Adrenal gland (tissue), 12 donors: Measurements from ENCODE around the gene AGR2. TPM values are rescaled to one million over a fixed set of nuclear protein-coding genes. Genes with fewer than 3 reads are reported as not detected.

Experiments used
- DNase-seq, 7 donors: peaks; one replicate each; pipeline ENCODE4 v3.0.0-alpha.2; 2019 to 2020
- H3K27ac ChIP-seq, 5 donors: fragments of 200-600 bp; sonication (generic) in 4 of 5; 1 replicate in 3 of 5; 2 replicates in 2 of 5; pipeline versions ENCODE4 v1.5.1 to v1.8.0; 2016 to 2020; ENCODE audit warnings: mild to moderate bottlenecking in 1 of 5
- H3K27me3 ChIP-seq: fragments of 200-600 bp; 2 replicates; pipeline ENCODE4 v1.8.0; 2021
- H3K36me3 ChIP-seq, 2 donors: fragments of 200-600 bp; replicated peaks in 1 of 2; 1 replicate in 1 of 2; 2 replicates in 1 of 2; pipeline versions ENCODE4 v1.5.1 to v1.8.0; 2018 to 2022
- H3K4me1 ChIP-seq, 2 donors: fragments of 200-600 bp; replicated peaks in 1 of 2; 1 replicate in 1 of 2; 2 replicates in 1 of 2; pipeline versions ENCODE4 v1.5.1 to v1.8.0; 2018 to 2021
- H3K4me3 ChIP-seq, 4 donors: fragments of 200-600 bp; sonication (generic) in 3 of 4; one replicate each; pipeline ENCODE4 v1.5.1; 2016 to 2018
- H3K9me3 ChIP-seq, 3 donors: fragments of 200-600 bp; sonication (generic) in 1 of 3; replicated peaks in 1 of 3; 1 replicate in 2 of 3; 2 replicates in 1 of 3; pipeline versions ENCODE4 v1.5.1 to v1.8.0; 2016 to 2021
- CTCF ChIP-seq, 6 experiments: fragments of 450-650 bp in 4 of 6; fragments of 200-600 bp in 2 of 6; sonication (generic) in 1 of 6; IDR thresholded peaks; 1 replicate in 5 of 6; 2 replicates in 1 of 6; pipeline versions ENCODE4 v1.5.1 to v1.8.0; 2016 to 2021; ENCODE audit warnings: antibody characterized with exemption in 6 of 6, mild to moderate bottlenecking in 2 of 6, moderate library complexity in 1 of 6
- POLR2A ChIP-seq, 2 donors: fragments of 450-650 bp; IDR thresholded peaks; one replicate each; pipeline ENCODE4 v1.6.1; 2017; ENCODE audit warnings: antibody characterized with exemption in 2 of 2, mild to moderate bottlenecking in 2 of 2, moderate library complexity in 1 of 2
- WGBS, 4 donors: extraction: QIAGEN DNeasy Blood & Tissue Kit in 2 of 4; methylation state at CpG; one replicate each; pipeline versions ENCODE4 v1.1.5 to v1.1.7; 2013 to 2017; 5-methylcytosine and 5-hydroxymethylcytosine counted together
- intact Hi-C, 2 donors: fragments of 100-400 bp; cut with DNase I; formaldehyde crosslinking; loops; one replicate each; pipeline versions ENCODE4 v1.14.1 to v1.15.0; 2022 to 2023
- polyA plus RNA-seq, 3 donors: library from polyadenylated mRNA; stranded (reverse); fragments of 200-250 nt in 2 of 3; fragments of 350-450 nt in 1 of 3; fragmentation: Illumina TruSeq in 1 of 3; extraction: RNeasy Lipid Tissue Mini Kit (QIAGEN cat#74804) in 1 of 3; gene quantifications; one replicate each; pipeline ENCODE4 v1.2.3, GENCODE V29; 2013 to 2014
- total RNA-seq, 9 donors: library from RNA; depleted of rRNA in 4 of 9; stranded (reverse); fragments of >200 nt in 4 of 9; fragments of 120-200 nt in 1 of 9; fragmentation: NEBNext Ultra II Directional in 1 of 9; extraction: Animal tissue kit (Norgen Biotek cat#: 25700) in 1 of 9; gene quantifications; one replicate each; pipeline versions ENCODE4 v1.1.0 to v1.2.4, GENCODE V29; 2013 to 2023
- donor health status: healthy with polysubstance abuse.
- donor health status: Bipolar disorder and iron deficiency.
- donor health status: DM: yes; HTN: yes; CAD: no.
- donor health status: DM: no; HTN: no; CAD: no.
- donor health status: DM: no; HTN: no; CAD: no.
- donor health status: DM: yes; HTN: yes; CAD: no.

AGR2 gene
- total and polyA plus RNA-seq, 12 donors, result 0.13 to 4.3 (median 1.3) TPM; not detected in 7

DNA sequence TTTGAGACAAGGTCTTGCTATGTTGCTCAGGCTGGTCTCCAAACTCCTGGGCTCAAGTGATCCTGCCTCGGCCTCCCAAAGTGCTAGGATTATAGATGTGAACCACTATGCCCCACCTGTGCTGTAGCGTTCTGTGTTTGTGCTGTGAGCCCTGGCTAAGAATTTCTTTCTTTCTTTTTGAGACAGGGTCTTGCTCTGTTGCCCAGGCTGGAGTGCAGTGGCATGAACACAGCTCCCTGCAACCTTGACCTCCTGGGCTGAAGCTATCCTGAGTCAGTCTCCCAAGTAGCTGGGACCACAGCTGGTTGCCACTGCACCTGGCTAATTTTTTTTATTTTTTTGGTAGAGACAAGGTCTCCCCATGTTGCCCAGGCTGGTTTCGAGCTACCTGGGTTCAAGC lies 39.9 kb downstream of the AGR2 start:
- peaks cover 0 to 6% of the 10 kb centered on the region in 2 donors for H3K4me1 ChIP-seq
- H3K36me3 ChIP-seq, result no peaks in the 10 kb centered on the region
- no peak overlapping the region for H3K27ac ChIP-seq
- TF ChIP-seq POLR2A (IDR thresholded peaks at IDR 0.05) (no peak), CTCF (IDR thresholded peaks at IDR 0.05) (no peak)
- WGBS, 4 donors, result 92 to 96% (median 93%) methylated on average over 3 of the region's 3 CpGs
- DNase-seq, result no peak
- no peak overlapping the region for H3K4me3 ChIP-seq
- intact Hi-C loops, result no loop called here
- H3K9me3 ChIP-seq, result no peaks in the 10 kb centered on the region
- H3K27me3 ChIP-seq, result no peaks in the 10 kb centered on the region

- TF ChIP-seq POLR2A (IDR thresholded peaks at IDR 0.05), result no peak
- Histone ChIP-seq H3K4me3 (no peak overlapping the region), H3K27ac (no peak overlapping the region), H3K36me3 (no peaks in the 10 kb centered on the region), H3K4me1 (peaks cover 0 to 6% of the 10 kb centered on the region in 2 donors), H3K27me3 (no peaks in the 10 kb centered on the region), H3K9me3 (no peaks in the 10 kb centered on the region)
- WGBS, 4 donors, result 92 to 94% (median 93%) methylated on average over 4 of the region's 4 CpGs
- intact Hi-C loops, result no loop called here
- DNase-seq, result no peak
Observed at GRCh38 chr7:16762177-16762576, 42.6 kb downstream of the AGR2 start.

DNA sequence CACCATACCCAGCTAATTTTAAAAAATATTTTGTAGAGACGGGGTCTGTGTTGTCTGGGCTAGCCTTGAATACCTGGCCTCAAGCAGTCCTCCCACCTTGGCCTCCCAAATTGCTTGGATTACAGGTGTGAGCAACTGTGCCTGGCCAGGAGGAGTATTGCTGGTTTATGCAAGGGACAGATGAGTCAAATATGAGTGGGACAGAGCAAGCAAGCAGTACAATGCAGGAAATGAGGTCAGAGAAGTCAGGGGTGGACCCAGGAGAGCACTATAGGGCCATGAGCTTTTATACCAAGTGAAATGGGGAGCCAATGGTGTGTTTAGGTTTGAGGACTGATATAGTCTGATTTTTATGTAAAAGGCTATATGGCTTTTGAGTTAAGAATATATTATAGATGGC lies 45.0 kb downstream of the AGR2 start:
- TF ChIP-seq POLR2A (IDR thresholded peaks at IDR 0.05) (no peak), CTCF (IDR thresholded peaks at IDR 0.05) (no peak)
- H3K4me1 ChIP-seq, result peaks cover 0 to 7% of the 10 kb centered on the region in 2 donors
- H3K36me3 ChIP-seq, result no peaks in the 10 kb centered on the region
- WGBS, 4 donors, result 89 to 100% (median 100%) methylated on average over 1 of the region's 1 CpG
- intact Hi-C loops, result no loop called here
- no peak overlapping the region for H3K4me3 ChIP-seq
- H3K27me3 ChIP-seq, result no peaks in the 10 kb centered on the region
- H3K27ac ChIP-seq, result no peak overlapping the region
- DNase-seq, result no peak
- H3K9me3 ChIP-seq, result no peaks in the 10 kb centered on the region

- H3K36me3 ChIP-seq, result no peaks in the 10 kb centered on the region
- WGBS, 4 donors, result 81 to 85% (median 83%) methylated on average over 10 of the region's 10 CpGs
- intact Hi-C loops, result no loop called here
- H3K27ac ChIP-seq, result no peak overlapping the region
- H3K9me3 ChIP-seq, result no peaks in the 10 kb centered on the region
- H3K27me3 ChIP-seq, result no peaks in the 10 kb centered on the region
- no peak for DNase-seq
- no peak overlapping the region for H3K4me3 ChIP-seq
- TF ChIP-seq POLR2A (IDR thresholded peaks at IDR 0.05), result no peak
- no peak for TF ChIP-seq CTCF (IDR thresholded peaks at IDR 0.05)
- H3K4me1 ChIP-seq, result peaks cover 0 to 6% of the 10 kb centered on the region in 2 donors
Observed at GRCh38 chr7:16758631-16759611, 45.9 kb downstream of the AGR2 start.
